Heart left ventricle (tissue), 16 donors: ENCODE measurements around the gene C20orf204. TPM values are rescaled to one million over a fixed set of nuclear protein-coding genes. Genes with fewer than 3 reads are reported as not detected.

Experiments used
- ATAC-seq, 4 donors: fragments of 200-7000 bp; cut with Tn5 transposase; one replicate each; pipeline ENCODE4 v1.9.1; 2020 to 2022; ENCODE audit warnings: moderate library complexity in 4 of 4, mild to moderate bottlenecking in 3 of 4, moderate number of reproducible peaks in 1 of 4
- DNase-seq, 5 donors: peaks; one replicate each; pipeline ENCODE4 v3.0.0-alpha.2; 2020
- H3K27ac ChIP-seq, 12 donors: fragments of 200-600 bp; sonication (generic) in 4 of 12; one replicate each; pipeline versions ENCODE4 v1.5.0 to v1.8.0; 2016 to 2022; ENCODE audit warnings: mild to moderate bottlenecking in 2 of 12
- H3K27me3 ChIP-seq, 9 donors: fragments of 200-600 bp; sonication (generic) in 2 of 9; one replicate each; pipeline versions ENCODE4 v1.5.1 to v1.8.0; 2016 to 2022; ENCODE audit warnings: mild to moderate bottlenecking in 3 of 9
- H3K36me3 ChIP-seq, 9 donors: fragments of 200-600 bp; sonication (generic) in 2 of 9; one replicate each; pipeline versions ENCODE4 v1.5.0 to v1.8.0; 2018 to 2022; ENCODE audit warnings: mild to moderate bottlenecking in 2 of 9
- H3K4me1 ChIP-seq, 12 donors: fragments of 200-600 bp; sonication (generic) in 4 of 12; one replicate each; pipeline versions ENCODE4 v1.5.0 to v1.8.0; 2016 to 2022; ENCODE audit warnings: mild to moderate bottlenecking in 3 of 12
- H3K4me3 ChIP-seq, 12 donors: fragments of 200-600 bp; sonication (generic) in 4 of 12; one replicate each; pipeline versions ENCODE4 v1.5.0 to v1.8.0; 2017 to 2022; ENCODE audit warnings: mild to moderate bottlenecking in 9 of 12, moderate library complexity in 4 of 12
- H3K9me3 ChIP-seq, 12 donors: fragments of 200-600 bp; sonication (generic) in 4 of 12; one replicate each; pipeline versions ENCODE4 v1.5.0 to v1.8.0; 2016 to 2022; ENCODE audit warnings: mild to moderate bottlenecking in 1 of 12
- CTCF ChIP-seq, 12 donors: fragments of 200-600 bp; sonication (generic) in 4 of 12; IDR thresholded peaks; one replicate each; pipeline versions ENCODE4 v1.5.0 to v1.8.0; 2018 to 2022; ENCODE audit warnings: antibody characterized with exemption in 12 of 12, mild to moderate bottlenecking in 5 of 12
- POLR2A ChIP-seq, 2 donors: fragments of 450-650 bp; IDR thresholded peaks; one replicate each; pipeline ENCODE4 v1.6.1; 2017; ENCODE audit warnings: antibody characterized with exemption in 2 of 2, mild to moderate bottlenecking in 2 of 2, moderate library complexity in 2 of 2
- WGBS, 4 donors: extraction: QIAGEN DNeasy Blood & Tissue Kit in 2 of 4; methylation state at CpG; one replicate each; pipeline versions ENCODE4 v1.1.5 to v1.1.7; 2013 to 2018; 5-methylcytosine and 5-hydroxymethylcytosine counted together
- intact Hi-C, 10 donors: fragments of 100-400 bp; cut with DNase I; formaldehyde crosslinking; loops; one replicate each; pipeline versions ENCODE4 v1.11.1 to v1.14.2; 2022
- polyA plus RNA-seq, 2 donors: library from polyadenylated mRNA; stranded (reverse); fragments of 200-250 nt; gene quantifications; one replicate each; pipeline ENCODE4 v1.2.3, GENCODE V29; 2013
- total RNA-seq, 9 donors: library from RNA; depleted of rRNA in 2 of 9; stranded (reverse); fragments of >200 nt in 2 of 9; fragmentation: NEBNext Ultra II Directional in 3 of 9; extraction: Animal tissue kit (Norgen Biotek cat#: 25700) in 3 of 9; gene quantifications; one replicate each; pipeline versions ENCODE4 v1.1.0 to v1.2.4, GENCODE V29; 2016 to 2023
- donor health status: ischemic (EF 13 %, LVEDD 7.1; RV severe dilation, severe dysfunction).
- donor health status: healthy with polysubstance abuse.
- donor health status: DM: no; HTN: yes; CAD: no.
- donor health status: DM: no; HTN: no; CAD: no.
- donor health status: ischemic (EF 25% LVEDD 6.9; RV normal size, moderate dysfunction).
- donor health status: ischemic (EF 25% LVEDD 5.7; RV mildly dilated, moderate dysfunction).
- donor health status: healthy.
- donor health status: DM: yes; HTN: yes; CAD: no.
- donor health status: ischemic (EF 35%, LVEDD 5.7; RV mildly dilated, moderate dysfunction).
- donor health status: nonischemic (EF 11% LVEDD 7.7; RV severe dilation, severe dysfunction).
- donor health status: DM: yes; HTN: yes; CAD: no.
- donor health status: PGD.
- donor health status: ischemic (EF 29% LVEDD 5.4; RV normal size, mild dysfunction).
- donor health status: nonischemic (EF 23%, LVEDD 6.1; RV moderate dilation, normal function).

The C20orf204 gene
- total and polyA plus RNA-seq, 11 donors: 0.16 to 1.2 (median 0.42) TPM

DNA sequence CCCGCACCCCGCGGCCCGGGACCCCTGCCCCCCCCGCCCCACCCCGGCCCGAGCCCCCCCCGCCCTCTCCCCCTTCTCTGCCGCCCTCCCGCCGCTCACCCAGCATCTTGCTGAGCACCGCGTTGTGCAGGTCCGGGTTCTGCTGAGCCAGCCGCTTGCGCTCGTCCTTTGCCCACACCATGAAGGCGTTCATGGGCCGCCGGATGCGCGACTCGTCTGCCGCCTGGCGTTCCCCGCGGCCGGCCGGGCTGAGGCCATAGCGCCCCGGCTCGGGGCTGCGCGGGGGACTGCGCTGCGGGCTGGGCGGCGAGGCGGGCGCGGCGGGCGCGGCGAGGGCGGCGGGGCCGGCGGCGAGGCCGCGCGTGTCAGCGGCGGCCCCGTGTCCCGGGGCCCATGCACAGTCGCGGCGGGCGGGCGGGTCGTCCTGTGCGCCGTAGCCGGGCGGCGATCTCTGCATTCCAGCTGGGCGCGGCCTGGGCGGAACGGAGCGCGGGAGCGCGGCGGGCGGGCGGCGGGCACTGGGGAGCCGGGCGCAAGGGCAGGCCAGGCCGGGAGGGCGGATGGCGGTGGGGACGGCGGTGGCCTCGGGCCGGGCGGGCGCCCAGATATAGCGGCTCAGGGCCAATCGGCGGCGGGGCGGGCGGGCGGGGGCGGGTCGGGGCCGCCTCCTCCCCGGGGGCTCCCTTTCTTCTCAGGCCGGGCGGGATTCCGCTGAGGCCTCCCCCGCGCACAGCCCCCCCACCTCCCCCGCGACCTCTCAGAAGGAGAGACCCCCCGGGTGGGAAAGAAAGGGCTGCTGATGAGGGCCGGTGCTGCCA is 13.3 kb downstream of the C20orf204 start, which contains the start of gene SOX18:
TSS of gene SOX18 (minus strand) at position 580 of the 818 bp plus-strand sequence. CDS start at position 457, 123 bp downstream.
- H3K27ac ChIP-seq: peak within 1 kb of the TSS; percentile 78 to 96 (median 91)
- H3K4me1 ChIP-seq: peaks cover 0 to 42% (median 19%) of the 10 kb centered on the region in 12 donors
- intact Hi-C loops: no loop called here
- peak within 1 kb of the TSS; percentile 39 to 91 (median 63) for H3K4me3 ChIP-seq
- ATAC-seq (peak in 3 of 4 donors; percentile 8 to 14 (median 10)), DNase-seq (peak in 4 of 5 donors; percentile 60 to 76 (median 68))
- no peaks in the 10 kb centered on the region for H3K9me3 ChIP-seq
- peaks cover 0 to 23% (median 8%) of the 10 kb centered on the region in 9 donors for H3K36me3 ChIP-seq
- peaks cover 0 to 59% (median 14%) of the 10 kb centered on the region in 9 donors for H3K27me3 ChIP-seq
- no peak for TF ChIP-seq CTCF (IDR thresholded peaks at IDR 0.05)
- peak in 1 of 2 donors; percentile 47 for TF ChIP-seq POLR2A (IDR thresholded peaks at IDR 0.05)
- WGBS, 4 donors: 0 to 1% (median 0%) methylated on average over 6 to 107 of the region's 111 CpGs

DNA sequence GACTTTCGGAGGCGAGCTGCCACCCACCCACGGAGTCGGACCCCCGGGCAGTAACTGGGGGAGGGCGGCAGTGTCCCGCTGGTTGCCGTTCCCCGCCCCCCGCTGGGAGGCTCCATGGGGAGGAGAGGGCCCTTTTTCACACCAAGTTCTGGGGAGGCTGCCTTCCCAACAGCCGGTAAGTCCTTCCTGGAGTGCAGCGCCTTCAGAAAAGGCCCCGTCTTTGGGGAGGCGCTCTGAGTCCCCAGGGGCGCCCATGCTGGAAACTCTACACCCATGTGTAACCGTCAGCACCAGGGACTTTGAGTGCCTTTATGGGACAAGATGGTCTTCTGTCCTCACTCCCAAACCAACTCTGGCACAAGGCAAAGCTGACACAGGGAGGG is 13.9 kb downstream of the C20orf204 start:
- H3K4me1 ChIP-seq: peaks cover 0 to 45% (median 24%) of the 10 kb centered on the region in 12 donors
- no peak for TF ChIP-seq CTCF (IDR thresholded peaks at IDR 0.05)
- no peak for TF ChIP-seq POLR2A (IDR thresholded peaks at IDR 0.05)
- intact Hi-C loops: no loop called here

DNA sequence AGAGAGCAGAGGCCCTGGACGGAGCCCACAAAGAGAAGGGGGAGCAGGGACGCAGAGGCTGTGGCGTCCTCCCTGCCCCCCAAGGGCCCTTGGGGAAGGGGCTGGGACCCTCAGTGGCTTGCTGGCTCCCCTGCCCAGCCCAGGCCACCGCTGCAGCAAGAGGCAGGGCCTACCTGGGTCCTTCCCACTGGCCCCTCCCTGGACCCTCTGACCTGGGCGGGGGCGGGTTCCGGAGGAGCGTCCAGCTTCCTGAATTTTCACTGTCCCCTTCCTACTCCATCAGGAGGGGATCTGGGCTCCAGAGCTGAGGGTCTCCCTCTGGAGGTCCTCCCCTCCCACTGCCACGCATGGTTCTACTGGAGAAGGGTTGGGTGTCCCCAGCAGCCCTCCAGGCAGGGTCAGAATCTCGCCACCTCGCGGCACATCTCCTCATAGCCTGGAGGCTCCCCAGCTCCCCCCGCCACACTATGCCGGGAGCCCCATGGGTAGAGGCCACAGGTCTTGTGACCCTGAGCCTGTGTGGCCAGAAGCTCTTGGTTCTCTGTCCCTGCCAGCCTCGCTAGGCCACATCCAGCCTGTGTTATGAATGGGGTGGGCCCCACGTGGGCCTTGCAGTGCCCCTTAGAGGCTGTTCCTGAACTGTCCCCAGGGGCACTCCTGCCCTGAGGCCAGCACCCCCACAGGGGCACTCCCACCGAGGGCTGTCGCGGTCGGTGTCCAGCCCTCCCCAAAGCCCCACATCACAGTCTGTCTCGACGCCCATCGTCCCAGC is 14.5 kb downstream of the C20orf204 start:
- intact Hi-C loops: no loop called here
- TF ChIP-seq POLR2A (IDR thresholded peaks at IDR 0.05) (no peak), CTCF (IDR thresholded peaks at IDR 0.05) (peak in 4 of 12 donors; percentile 6 to 30 (median 18))
- Histone ChIP-seq H3K4me1 (peaks cover 0 to 51% (median 27%) of the 10 kb centered on the region in 12 donors), H3K27me3 (peaks cover 0 to 57% (median 14%) of the 10 kb centered on the region in 9 donors), H3K4me3 (peak overlapping the region; percentile 2 to 91 (median 61)), H3K36me3 (peaks cover 0 to 23% (median 8%) of the 10 kb centered on the region in 9 donors), H3K27ac (peak overlapping the region; percentile 78 to 96 (median 91)), H3K9me3 (no peaks in the 10 kb centered on the region)
- peak in 2 of 4 donors; percentile 3 to 5 for ATAC-seq
- peak in 1 of 5 donors; percentile 56 for DNase-seq
- WGBS, 4 donors: 57 to 73% (median 63%) methylated on average over 16 to 23 of the region's 23 CpGs

More for the DNA sequence above, 13.9 kb downstream of the C20orf204 start:
- WGBS, 4 donors: 14 to 76% (median 34%) methylated on average over 3 to 16 of the region's 16 CpGs
- Histone ChIP-seq H3K9me3 (no peaks in the 10 kb centered on the region), H3K27me3 (peaks cover 0 to 59% (median 14%) of the 10 kb centered on the region in 9 donors), H3K36me3 (peaks cover 0 to 23% (median 8%) of the 10 kb centered on the region in 9 donors), H3K4me3 (peak overlapping the region; percentile 2 to 91 (median 61)), H3K27ac (peak overlapping the region; percentile 78 to 96 (median 91))
- DNase-seq (peak in 2 of 5 donors; percentile 54 to 70), ATAC-seq (peak in 3 of 4 donors; percentile 6 to 31 (median 18))
